GM18868 (cell line): ENCODE measurements around the gene KCNAB1.

ENCODE experiments used
- ATAC-seq: cut with Tn5 transposase; IDR thresholded peaks from one replicate; pipeline ENCODE4 v1.9.1; 2021; ENCODE audit warnings: mild to moderate bottlenecking, moderate library complexity; ENCODE audit not compliant: unreplicated experiment

Gene KCNAB1

GRCh38 chr3:156396851-156397250 lies 276.5 kb downstream of the KCNAB1 start:
- ATAC-seq: no peak

- no peak for ATAC-seq
Measured at GRCh38 chr3:156397534-156397933, 277.2 kb downstream of the KCNAB1 start.

GRCh38 chr3:156400062-156400461 lies 279.7 kb downstream of the KCNAB1 start:
- no peak for ATAC-seq

GRCh38 chr3:156400735-156401134 lies 280.4 kb downstream of the KCNAB1 start:
- no peak for ATAC-seq

- ATAC-seq: no peak
Measured at GRCh38 chr3:156404217-156404616, 283.8 kb downstream of the KCNAB1 start.

GRCh38 chr3:156406393-156406792 lies 286.0 kb downstream of the KCNAB1 start:
- ATAC-seq: no peak

GRCh38 chr3:156407617-156408225 lies 287.3 kb downstream of the KCNAB1 start:
- no peak for ATAC-seq

- no peak for ATAC-seq
Measured at GRCh38 chr3:156409694-156410093, 289.3 kb downstream of the KCNAB1 start.

GRCh38 chr3:156412600-156412999 lies 292.2 kb downstream of the KCNAB1 start:
- no peak for ATAC-seq

- no peak for ATAC-seq
Measured at GRCh38 chr3:156413293-156413892, 293.0 kb downstream of the KCNAB1 start.

- ATAC-seq: peak; percentile 58
Measured at GRCh38 chr3:156416846-156417558, 296.6 kb downstream of the KCNAB1 start.

GRCh38 chr3:156417559-156418132 lies 297.3 kb downstream of the KCNAB1 start:
- no peak for ATAC-seq

GRCh38 chr3:156418428-156418827 lies 298.1 kb downstream of the KCNAB1 start:
- no peak for ATAC-seq

GRCh38 chr3:156421534-156421933 lies 301.2 kb downstream of the KCNAB1 start:
- no peak for ATAC-seq

- no peak for ATAC-seq
Measured at GRCh38 chr3:156424758-156425157, 304.4 kb downstream of the KCNAB1 start.

- ATAC-seq: no peak
Measured at GRCh38 chr3:156425651-156426050, 305.3 kb downstream of the KCNAB1 start.

- ATAC-seq: no peak
Measured at GRCh38 chr3:156429125-156429524, 308.7 kb downstream of the KCNAB1 start.

- no peak for ATAC-seq
Measured at GRCh38 chr3:156431334-156432124, 311.2 kb downstream of the KCNAB1 start.

GRCh38 chr3:156432563-156432962 lies 312.2 kb downstream of the KCNAB1 start:
- ATAC-seq: no peak

GRCh38 chr3:156433138-156433537 lies 312.8 kb downstream of the KCNAB1 start:
- no peak for ATAC-seq

GRCh38 chr3:156433910-156434309 lies 313.5 kb downstream of the KCNAB1 start:
- ATAC-seq: no peak
